Neural crest cell (in vitro differentiated cells): ENCODE results near the gene CFAP20DC. TPM values are rescaled to one million over a fixed set of nuclear protein-coding genes. Genes with fewer than 3 reads are reported as not detected.
A peak's percentile ranks its signal among the peaks of the same experiment; 100 is the strongest.
"Not testable (repeated sequence)": the region's sequence is repeated elsewhere in the genome, so short reads cannot be mapped to it uniquely, and the experiment has no call there.

ENCODE experiments used
- DNase-seq: peaks from one replicate; pipeline ENCODE4 v3.0.0; 2021; ENCODE audit warnings: low read depth, mixed read lengths, low spot score
- H3K27ac Mint-ChIP-seq: one replicate; pipeline ENCODE4 v1.8.0; 2021; ENCODE audit warnings: mild to moderate bottlenecking, mixed read lengths; ENCODE audit not compliant: unreplicated experiment
- H3K27me3 Mint-ChIP-seq: 2 replicates; pipeline ENCODE4 v1.8.0; 2021; ENCODE audit warnings: low read depth, mild to moderate bottlenecking, mixed read lengths
- H3K36me3 Mint-ChIP-seq: 2 replicates; pipeline ENCODE4 v1.8.0; 2021; ENCODE audit warnings: low read depth, mild to moderate bottlenecking, mixed read lengths
- H3K4me1 Mint-ChIP-seq: 2 replicates; pipeline ENCODE4 v1.8.0; 2021; ENCODE audit warnings: mixed read lengths
- H3K4me3 Mint-ChIP-seq: one replicate; pipeline ENCODE4 v1.8.0; 2021; ENCODE audit warnings: mild to moderate bottlenecking, mixed read lengths
- H3K9me3 Mint-ChIP-seq: 2 replicates; pipeline ENCODE4 v1.8.0; 2021; ENCODE audit warnings: mixed read lengths
- CTCF ChIP-seq: fragments of 200-600 bp; sonication (generic); conservative IDR thresholded peaks from 2 replicates; pipeline ENCODE4 v1.5.0; 2021; ENCODE audit warnings: antibody characterized with exemption, mild to moderate bottlenecking
- total RNA-seq: library from RNA; stranded (reverse); gene quantifications from 2 replicates; pipeline ENCODE4 v1.2.1, GENCODE V29; 2021

CFAP20DC gene
- total RNA-seq, 1 donor from 2014 or later = 10.4 TPM

- DNase-seq = no peak
- Mint-ChIP-seq H3K36me3 (peaks cover 5% of the 10 kb centered on the region), H3K9me3 (no peaks in the 10 kb centered on the region), H3K4me3 (no peak overlapping the region), H3K27me3 (no peaks in the 10 kb centered on the region), H3K4me1 (no peaks in the 10 kb centered on the region), H3K27ac (no peak overlapping the region)
- no peak for TF ChIP-seq CTCF
Measured at GRCh38 chr3:58863206-58863605, 186.6 kb downstream of the CFAP20DC start.

- no peak for DNase-seq
- Mint-ChIP-seq H3K4me3 (no peak overlapping the region), H3K4me1 (no peaks in the 10 kb centered on the region), H3K27me3 (no peaks in the 10 kb centered on the region), H3K9me3 (no peaks in the 10 kb centered on the region), H3K36me3 (peaks cover 5% of the 10 kb centered on the region), H3K27ac (no peak overlapping the region)
- TF ChIP-seq CTCF = no peak
Measured at GRCh38 chr3:58861551-58861950, 188.3 kb downstream of the CFAP20DC start.

- Mint-ChIP-seq H3K27ac (no peak overlapping the region), H3K9me3 (no peaks in the 10 kb centered on the region), H3K4me1 (no peaks in the 10 kb centered on the region), H3K36me3 (peaks cover 5% of the 10 kb centered on the region), H3K4me3 (no peak overlapping the region), H3K27me3 (no peaks in the 10 kb centered on the region)
- no peak for TF ChIP-seq CTCF
- DNase-seq = no peak
Measured at GRCh38 chr3:58858126-58858525, 191.7 kb downstream of the CFAP20DC start.

GRCh38 chr3:58857402-58857801 is 192.4 kb downstream of the CFAP20DC start:
- DNase-seq = no peak
- peaks cover 3% of the 10 kb centered on the region for H3K36me3 Mint-ChIP-seq
- TF ChIP-seq CTCF = no peak
- no peaks in the 10 kb centered on the region for H3K9me3 Mint-ChIP-seq
- no peaks in the 10 kb centered on the region for H3K4me1 Mint-ChIP-seq
- no peak overlapping the region for H3K4me3 Mint-ChIP-seq
- H3K27ac Mint-ChIP-seq = no peak overlapping the region
- no peaks in the 10 kb centered on the region for H3K27me3 Mint-ChIP-seq

GRCh38 chr3:58848826-58849225 is 201.0 kb downstream of the CFAP20DC start:
- no peak for TF ChIP-seq CTCF
- Mint-ChIP-seq H3K4me1 (no peaks in the 10 kb centered on the region), H3K9me3 (peaks cover 15% of the 10 kb centered on the region), H3K27ac (no peak overlapping the region), H3K36me3 (peaks cover 21% of the 10 kb centered on the region), H3K4me3 (no peak overlapping the region), H3K27me3 (no peaks in the 10 kb centered on the region)
- DNase-seq = no peak

GRCh38 chr3:58842050-58842747 is 207.6 kb downstream of the CFAP20DC start:
- H3K27me3 Mint-ChIP-seq, H3K9me3 Mint-ChIP-seq: not testable (repeated sequence)
- Mint-ChIP-seq H3K4me3 (peak overlapping the region; percentile 88), H3K36me3 (peaks cover 15% of the 10 kb centered on the region), H3K27ac (peak overlapping the region; percentile 81), H3K4me1 (peaks cover 26% of the 10 kb centered on the region)
- DNase-seq = peak; percentile 44
